Activated T-cell treated with anti-CD3 and anti-CD28 coated beads for 48 hours (primary cell): ENCODE results near the gene ADAT1.
"Not testable (repeated sequence)": the region's sequence is repeated elsewhere in the genome, so short reads cannot be mapped to it uniquely, and the experiment has no call there.

Experiments used
- DNase-seq: peaks from one replicate; pipeline ENCODE4 v3.0.0-alpha.2; 2020; ENCODE audit warnings: low read depth

ADAT1 gene

DNA sequence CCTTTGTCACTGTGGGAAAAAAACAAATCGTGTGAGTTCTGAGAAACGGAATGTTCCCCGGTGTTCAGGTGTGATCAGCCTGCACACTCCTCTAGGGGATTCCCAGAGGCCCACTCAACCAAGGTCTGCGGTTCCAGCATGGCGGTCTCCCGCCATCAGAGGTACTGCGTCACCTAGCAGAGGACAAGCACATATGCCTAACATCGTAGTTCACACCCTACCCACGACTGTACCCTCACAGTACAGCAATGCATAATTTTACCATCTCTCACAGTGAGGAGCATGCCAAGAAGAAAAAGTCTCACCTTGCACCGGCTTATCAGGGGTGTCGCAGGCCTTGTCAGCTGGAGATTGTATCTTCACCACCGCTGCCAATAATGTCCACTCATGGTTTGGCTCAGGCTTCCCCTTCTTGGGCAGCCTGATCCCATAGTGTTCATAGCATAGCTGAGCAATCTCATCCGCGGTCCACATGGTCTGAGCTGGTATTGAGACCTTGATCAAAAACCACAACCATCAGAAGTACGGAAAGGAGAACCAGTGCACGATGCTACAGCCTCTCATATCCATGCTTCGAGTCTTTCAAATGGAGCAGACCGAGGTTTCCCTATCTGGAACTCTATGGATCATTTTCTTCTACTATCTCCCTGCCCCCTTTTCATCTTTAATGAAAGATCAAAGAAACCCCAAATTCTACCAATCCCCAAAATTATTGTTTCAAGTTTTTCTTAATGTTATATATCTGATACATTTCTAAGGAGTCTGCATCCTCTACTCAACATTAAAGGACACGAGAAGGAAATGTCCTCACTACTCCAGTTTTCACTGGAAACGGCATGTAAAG, 2.5 kb downstream of the ADAT1 start:
- DNase-seq, result no peak

DNA sequence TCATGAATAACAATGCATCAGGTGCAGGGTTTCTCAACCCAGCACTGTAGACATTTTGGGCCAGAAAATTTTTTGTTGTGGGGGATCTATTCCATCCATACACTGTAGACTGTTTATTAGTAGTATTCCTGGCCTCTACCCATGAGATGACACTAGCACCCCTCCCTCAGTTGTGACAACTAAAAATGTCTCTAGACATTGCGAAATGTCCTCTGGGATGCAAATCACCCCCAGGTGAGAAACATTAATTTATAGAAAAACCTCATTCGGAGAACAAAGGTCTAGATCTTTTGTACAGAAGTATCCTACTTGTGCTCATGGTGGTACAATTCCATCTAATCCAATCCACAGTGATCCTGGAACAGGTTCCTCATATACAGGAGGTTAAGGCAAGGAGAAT, 4.3 kb downstream of the ADAT1 start:
- no peak for DNase-seq

DNA sequence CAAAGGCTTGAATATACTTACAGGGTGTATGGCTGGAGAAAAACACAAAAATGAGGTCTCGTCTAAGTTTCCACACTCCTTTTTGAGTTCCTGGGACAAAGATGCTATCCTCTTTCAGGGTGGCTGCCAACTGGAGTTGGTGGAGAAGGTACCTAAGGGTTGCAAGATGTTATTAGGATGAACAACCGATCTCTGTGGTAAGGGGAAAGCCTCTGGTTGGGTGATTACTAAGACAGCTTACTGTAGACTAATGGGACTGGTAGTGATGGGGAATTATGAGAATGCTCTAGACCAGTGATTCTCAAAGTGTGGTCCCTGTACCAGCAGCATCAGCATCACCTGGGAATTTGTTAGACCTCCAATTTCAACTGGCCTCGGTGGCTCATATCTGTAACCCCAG, 6.0 kb downstream of the ADAT1 start:
- DNase-seq, result no peak

DNA sequence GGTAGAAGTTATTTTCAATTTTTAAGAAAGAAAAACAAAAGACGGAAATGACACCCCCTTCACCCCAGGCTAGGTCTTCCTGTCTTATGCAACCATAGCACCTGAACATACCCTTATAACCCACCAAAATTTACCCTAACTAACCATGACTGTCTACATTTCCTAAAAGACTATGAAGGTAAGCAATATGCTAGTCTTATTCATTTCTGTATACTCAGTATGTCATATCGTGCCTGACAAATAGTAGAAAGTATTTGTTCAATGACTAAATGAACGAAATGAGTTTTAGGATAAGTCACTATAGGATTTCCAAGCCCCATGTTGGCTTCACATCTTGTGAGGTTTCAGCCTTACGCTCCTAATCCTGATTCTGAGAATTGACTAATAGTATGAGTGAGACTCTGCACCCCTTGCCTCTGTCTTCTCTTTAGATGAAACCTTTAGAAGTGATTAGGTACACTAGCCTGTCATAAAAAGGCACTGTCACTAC, 6.5 kb downstream of the ADAT1 start:
- DNase-seq, result no peak

DNA sequence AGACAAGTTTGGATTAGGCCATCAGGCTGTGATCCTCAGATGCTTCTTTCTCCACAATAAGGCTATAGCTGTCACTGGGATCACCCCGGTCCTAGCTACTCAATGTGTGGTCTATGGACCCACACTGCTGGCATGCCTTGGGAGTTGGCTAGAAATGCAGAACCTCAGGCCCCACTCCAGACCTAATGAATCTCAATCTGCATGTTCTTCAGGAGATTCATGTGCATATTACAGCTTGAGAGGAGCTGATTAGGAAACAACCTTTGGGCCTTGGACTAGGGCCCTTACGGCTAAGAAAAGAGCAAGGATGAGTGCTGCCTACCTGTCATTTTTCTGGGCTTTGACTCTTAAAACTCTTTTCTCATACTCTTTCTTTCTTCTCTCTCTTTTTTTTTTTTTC, 7.5 kb downstream of the ADAT1 start:
- no peak for DNase-seq

DNA sequence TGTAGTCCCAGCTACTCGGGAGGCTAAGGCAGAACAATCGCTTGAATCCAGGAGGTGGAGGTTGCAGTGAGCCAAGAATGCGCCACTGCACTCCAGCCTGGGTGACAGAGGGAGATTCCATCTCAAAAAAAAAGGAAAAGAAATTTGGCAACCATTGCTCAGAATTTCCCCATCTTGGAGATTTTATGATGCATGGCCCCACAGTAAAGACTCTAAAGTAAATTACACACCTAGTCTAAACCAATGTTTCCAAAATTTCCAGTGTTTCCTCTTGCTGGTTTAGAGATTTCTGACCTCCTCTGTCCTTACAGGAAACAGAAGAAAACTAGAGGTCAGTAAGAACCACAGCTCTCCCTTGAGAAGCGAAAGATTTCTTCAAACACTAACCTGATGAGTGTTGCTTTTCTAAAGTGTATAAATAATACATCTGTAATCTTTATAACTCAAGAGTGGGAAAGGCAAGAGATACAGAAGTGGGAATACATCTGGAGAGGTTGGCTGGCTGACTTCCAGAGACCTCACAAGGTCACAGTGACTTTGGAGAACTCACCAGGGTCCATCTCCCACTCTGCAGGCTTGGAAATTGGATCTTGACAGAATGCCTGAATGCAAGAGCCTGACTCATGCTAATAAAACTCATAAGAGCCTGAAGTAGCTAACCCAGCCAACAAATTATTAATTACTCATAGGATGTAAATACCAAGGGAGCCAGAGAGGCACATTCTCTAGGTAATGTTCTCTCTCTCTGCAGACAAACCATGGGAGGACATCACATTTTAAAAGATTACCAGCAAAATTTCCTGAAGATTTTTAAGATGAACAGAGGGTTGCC, 8.8 kb downstream of the ADAT1 start:
- no peak for DNase-seq

DNA sequence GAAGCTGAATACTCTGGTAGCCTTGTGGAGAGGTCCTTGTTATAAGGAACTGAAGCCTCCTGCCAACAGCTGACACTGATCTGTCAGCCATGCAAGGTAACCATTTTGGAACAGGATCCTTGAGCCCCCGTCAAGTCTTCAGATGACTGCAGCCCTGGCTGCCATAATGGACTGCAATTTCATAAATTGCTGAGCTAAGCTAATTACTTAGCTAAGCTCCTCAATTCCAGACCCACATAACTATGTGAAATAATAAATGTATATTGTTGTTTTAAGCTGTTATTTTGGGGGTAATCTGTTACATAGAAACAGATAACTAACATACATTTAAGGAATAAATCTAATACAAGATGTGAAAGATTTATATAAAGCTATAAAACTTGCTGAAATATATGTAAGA, 16.6 kb downstream of the ADAT1 start:
- no peak for DNase-seq

DNA sequence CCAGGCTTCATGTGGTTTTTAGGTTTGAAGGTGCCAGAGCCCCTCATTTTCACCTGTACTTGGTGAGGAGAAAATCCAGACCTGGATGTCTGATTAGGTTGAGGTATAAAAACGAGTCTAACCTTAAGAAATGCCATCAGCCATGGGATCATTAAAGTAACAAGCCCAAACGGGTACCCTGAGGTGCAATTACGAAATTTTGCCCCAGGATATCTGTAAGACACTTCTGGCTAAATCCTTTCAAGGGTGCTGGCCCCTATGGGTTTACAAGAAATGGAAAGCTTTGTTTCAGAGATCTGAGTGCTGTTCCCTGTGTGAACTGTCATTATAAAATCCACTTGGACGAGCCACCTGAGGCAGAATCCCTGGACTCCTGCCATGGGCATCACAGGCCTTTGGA, 19.8 kb downstream of the ADAT1 start:
- DNase-seq, result no peak

DNA sequence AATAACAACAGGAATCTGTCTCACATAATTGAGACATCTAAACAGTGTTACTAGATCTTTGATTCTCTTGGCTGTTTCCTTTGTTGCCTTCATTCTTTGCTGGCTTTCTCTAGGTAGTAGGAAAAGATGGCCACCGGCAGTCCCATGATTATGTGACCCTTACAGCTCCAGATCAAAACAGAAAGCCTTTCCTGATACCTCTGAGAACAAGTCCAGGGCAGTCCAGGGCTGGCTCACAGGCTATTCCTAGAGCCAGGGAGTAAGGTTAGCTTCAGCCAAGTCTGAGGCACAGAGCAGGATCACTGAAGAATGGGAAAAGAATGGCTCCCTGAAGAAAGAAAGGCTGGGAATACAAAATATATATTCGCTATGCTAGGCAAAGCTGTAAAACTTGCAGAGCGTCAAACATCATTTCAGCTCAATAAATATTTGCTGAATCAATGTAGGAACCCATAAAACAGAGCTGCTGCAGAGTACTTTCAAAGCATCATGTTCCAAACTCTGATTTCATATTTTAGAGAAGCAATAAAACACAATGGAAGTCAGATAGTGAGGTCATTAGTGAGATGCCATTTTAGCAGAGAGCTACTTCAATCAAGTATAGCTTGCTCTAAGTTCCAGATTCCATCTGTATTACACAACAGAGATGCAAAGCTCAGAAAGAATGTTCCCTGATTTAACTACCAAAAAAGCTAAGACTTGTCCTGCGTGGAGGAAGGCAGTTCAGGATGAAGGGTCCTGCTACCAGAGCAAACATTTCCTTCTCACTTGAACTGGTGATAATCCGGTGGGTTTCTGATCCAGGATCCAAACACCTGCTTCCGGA, 23.4 kb downstream of the ADAT1 start:
- no peak for DNase-seq

DNA sequence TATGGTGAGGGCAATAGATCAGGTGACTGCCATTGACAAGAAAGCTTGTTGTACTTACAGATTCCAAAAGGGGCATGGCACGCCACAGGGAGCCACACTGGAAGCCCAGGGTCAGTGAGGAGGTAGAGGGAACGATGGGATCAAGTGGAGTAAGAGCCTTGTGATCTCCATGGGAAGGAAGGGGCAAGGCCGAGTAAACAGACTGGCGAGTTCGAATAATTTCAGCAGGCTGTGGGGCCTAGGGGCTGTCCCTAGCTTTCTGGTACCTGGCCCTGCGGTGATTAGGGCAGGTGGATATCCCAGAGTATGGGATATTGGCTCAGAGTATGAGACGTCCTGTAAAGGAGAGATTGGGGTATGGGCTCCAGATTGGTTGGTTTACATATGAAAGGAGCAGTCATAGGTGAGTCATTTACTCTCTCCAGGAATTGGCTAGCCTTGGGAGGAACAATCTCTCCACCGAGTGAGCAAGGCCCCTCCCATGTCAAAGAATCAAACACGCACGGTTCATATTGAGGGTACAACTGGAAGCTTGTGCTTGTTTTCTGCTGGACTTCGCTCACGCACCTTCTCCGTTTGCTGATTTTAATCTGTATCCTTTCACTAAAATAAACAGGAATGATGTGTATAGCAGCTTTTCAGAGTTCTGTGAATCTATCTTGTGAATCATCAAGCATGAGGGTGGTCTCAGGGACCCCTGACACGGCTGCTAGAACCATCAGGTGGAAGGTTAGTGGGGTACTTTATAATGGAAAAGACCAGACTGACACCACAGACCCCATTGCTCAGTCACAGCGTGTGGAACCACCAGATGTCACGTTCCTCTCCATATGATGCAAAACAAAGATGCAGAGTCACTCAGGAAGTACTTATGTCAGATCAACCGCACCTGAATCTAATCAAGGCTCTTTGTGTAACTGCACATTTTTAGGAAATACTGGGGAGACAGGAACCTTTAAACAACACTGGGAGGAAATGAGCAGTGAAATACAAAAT, 29.0 kb downstream of the ADAT1 start:
- no peak for DNase-seq

DNA sequence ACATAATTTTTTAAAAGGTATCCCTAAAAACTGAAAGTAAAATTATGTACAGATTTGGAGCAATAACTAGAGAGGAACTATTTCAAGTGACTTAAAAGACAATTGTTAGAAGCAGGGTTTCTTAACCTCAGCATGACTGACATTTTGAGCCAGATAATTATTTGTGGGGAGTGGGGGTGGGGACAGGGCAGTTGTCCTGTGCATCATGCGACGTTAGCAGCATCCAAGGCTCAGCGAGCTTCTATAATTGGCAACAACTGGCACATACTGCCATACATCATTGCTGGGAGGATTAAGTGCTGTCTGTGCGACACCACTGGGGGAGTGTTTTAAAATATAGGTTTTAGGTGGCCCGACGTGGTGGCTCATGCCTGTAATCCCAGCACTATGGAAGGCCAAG, 29.8 kb downstream of the ADAT1 start:
- DNase-seq, result no peak

DNA sequence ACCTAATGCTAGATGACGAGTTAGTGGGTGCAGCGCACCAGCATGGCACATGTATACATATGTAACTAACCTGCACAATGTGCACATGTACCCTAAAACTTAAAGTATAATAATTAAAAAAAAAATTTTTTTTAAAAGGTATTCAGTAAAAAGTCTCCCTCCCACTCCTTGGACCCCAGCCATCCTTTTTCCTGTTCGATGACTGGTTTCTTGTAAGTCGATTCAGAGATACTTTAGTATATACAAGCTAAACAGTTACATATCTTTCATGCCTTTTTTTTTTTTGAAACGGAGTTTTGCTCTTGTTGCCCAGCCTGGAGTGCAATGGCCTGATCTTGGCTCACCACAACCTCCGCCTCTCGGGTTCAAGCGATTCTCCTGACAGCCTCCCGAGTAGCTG, 31.2 kb downstream of the ADAT1 start:
- DNase-seq, result not testable (repeated sequence)

DNA sequence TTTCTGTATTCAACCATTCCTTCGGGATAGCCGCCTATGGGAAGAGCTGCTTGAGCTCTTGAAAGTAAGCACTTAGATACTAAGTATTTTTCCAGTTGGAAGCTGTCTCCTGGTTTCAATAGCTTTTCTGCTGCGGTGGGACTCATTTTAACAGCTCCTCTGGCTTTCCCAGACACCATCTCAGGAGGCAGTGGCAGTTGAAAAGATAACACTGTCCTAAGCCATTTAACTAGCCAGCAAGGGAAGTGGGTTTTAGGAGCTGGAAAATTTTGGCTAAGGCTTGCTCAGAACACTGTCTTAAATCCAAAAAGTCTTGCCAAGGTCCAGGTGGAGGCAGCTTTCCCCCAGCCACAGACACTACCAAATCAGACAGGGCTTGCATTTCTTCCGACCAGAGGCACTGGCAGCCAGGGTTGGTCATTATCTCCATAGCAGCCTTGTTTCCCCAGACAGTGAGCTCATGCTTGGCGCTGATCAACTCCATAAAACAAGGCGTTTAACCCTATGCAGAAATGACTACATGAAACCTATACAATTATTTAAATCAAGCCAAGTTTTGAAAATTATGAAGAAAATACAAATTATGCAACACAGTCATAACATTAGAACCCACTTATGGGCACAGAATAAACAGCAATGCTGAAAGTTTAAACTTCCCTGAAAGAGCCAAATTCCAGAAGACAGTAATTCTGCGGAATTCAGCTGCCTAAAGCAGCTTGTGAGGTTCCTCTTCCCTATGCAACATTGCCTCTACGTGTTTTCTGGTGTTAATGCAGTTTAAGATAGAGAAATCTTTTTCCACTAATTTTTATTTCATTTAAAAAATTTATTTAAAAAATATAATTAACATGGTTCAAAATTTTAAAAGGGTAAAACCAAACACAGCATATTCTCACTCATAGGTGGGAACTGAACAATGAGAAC, 31.9 kb downstream of the ADAT1 start:
- no peak for DNase-seq

DNA sequence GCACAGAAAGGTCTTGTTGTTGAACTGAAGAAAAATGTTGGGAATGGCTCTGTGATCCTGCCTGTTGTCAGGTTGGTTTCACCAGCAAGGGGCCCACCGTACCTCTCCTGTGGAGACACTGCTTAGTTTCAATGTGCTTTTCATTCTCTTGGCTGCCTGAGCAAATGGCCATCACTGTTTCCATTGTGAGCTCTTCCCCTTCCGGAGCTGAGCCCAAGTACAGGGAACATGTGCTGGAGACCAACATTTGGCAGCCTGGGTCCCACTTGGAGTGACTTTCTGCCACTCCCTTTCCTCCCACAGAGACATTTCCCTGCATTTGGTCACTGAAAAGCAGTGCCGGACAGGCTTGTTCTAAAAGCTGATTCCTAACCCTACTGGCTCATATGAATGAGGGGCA, 33.8 kb downstream of the ADAT1 start:
- DNase-seq, result no peak

DNA sequence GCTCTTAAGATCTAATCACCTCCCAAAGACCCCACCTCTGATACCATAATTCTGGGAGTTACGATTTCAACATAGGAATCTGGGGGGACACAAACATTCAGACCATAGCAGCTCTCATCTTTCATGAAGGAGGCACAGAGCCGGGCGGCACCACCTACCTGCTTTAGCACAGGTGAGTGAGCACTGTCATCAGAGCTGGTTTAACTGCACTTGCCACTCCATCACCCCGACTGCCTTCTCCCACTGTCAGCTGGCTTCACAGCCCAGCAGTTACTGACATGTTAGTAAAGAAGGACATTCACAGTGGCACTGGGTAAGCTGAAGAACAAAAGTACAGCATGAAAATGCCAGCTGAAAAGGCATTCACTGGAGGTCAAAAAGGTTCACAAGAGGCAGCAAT, 34.4 kb downstream of the ADAT1 start:
- DNase-seq, result no peak

DNA sequence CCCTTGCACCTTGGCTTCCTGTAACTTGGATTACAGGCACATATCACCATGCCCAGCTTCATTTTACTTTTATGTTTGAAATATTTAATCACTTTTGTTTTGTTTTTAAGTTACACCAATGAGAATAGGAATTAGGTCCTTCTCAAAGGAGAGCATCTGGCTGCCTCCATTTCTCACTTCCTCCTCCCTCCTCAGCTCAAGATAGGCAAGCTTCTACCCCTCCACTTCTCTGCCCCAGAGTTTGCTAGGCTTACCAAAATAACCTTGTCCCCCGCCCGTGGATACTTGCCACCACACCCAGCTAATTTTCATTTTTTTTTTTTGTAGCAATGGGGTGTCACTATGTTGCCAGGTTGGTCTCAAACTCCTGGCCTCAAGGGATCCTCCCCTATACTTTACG, 39.0 kb downstream of the ADAT1 start:
- no peak for DNase-seq

DNA sequence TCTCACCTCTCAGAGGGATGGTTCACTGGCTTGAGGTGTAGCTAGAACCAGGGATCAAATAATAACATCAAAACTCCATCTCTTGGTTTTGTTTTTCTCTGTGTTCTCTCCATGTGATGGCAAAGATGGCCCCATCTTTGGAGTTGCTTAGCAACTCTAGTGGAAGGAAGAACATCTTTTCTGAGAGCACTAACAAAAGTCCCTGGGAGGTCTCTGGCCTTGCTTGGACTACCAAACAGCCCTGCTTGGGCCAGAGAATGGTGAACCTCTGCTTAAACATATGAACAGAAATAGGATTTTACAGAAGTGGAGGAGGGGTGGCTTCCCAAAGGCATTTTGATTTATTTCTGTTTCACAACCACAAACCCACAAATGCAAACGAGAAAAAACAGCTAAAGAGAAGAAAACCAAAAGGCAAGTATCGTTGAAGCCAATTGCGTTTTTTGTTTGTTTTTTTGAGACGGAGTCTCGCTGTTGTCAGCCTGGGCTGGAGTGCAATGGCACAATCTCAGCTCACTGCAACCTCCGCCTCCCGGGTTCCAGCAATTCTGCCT, 43.7 kb downstream of the ADAT1 start:
- DNase-seq, result no peak

DNA sequence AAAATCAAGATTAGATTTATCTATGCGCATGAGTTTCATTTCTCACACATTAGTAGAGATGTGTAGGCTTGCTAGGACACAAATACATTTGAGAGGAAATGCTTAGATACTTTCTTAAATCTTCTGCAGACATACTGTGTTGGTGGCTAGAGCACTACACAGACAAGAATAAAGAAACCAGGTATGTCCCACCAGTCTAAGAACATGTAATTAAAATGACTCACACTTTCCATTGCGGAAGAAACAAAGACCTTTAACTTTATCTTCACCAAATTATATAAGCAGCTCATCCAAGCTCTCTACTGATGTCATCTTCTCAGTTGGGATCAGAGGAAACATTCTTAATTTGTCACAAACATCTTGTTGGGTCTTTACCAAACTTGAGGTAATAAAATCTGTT, 44.4 kb downstream of the ADAT1 start:
- no peak for DNase-seq

DNA sequence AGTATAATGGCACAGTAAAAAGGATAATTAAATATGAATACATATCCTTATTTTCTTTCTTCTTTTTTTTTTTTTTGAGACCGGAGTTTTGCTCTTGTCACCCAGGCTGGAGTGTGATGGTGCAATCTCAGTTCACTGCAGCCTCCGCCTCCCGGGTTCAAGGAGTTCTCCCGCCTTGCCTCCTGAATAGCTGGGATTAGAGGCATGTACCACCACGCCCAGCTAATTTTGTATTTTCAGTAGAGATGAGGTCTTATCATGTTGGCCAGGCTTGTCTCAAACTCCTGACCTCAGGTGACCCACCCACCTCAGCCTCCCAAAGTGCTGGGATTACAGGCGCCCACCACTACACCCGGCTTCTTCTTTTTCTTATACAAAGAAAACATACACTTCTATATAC, 44.9 kb downstream of the ADAT1 start:
- no peak for DNase-seq

DNA sequence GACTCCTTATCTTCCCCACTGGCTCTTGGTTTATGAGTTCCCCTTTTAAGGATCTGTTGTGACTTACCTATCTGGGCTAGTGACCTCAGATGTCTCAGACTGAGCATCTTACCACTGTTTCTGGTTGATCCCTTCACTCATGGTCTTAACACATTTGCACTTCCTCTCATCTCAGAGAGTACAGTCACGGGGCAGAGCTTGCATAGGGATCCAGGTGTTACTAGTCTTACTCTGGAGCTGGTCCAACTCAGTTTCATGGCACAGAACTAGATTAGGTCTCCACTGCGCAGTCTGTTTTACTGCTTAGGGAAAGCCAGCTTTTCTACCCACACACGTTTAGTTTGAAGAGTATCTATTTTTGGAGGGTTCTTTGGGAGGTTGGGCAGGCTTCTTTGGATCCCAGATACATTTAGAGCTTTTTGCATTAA, 46.7 kb downstream of the ADAT1 start:
- DNase-seq, result no peak
